ENCODE measurements around the gene BMP10. TPM values are rescaled to one million over a fixed set of nuclear protein-coding genes. Genes with fewer than 3 reads are reported as not detected.

Gene BMP10
- polyA plus RNA-seq, 1 of the 3 experiments (the other 2 are of a cell fraction) = not detected

- Histone ChIP-seq H3K9me2 (no peaks in the 10 kb centered on the region), H3K9ac (no peak overlapping the region), H3K4me1 (ENCODE audit: control insufficient read depth in 1 of 2, insufficient read depth in 2 of 2, low read depth in 1 of 2, low read length in 1 of 2) (no peaks in the 10 kb centered on the region), H3K27ac (ENCODE audit: low read depth in 2 of 2, low read length in 1 of 2) (no peak overlapping the region), H4K20me1 (ENCODE audit: insufficient read depth) (no peaks in the 10 kb centered on the region), H2AFZ (ENCODE audit: low read depth) (no peak overlapping the region), H3F3A (replicated peaks; ENCODE audit: insufficient read depth) (no peaks in the 10 kb centered on the region), H3K9me3 (no peaks in the 10 kb centered on the region), H3K4me2 (no peak overlapping the region), H3K79me2 (ENCODE audit: insufficient read depth) (no peaks in the 10 kb centered on the region), H3K36me3 (replicated peaks in 1 of 2; ENCODE audit: control insufficient read depth in 1 of 2, insufficient read depth in 2 of 2, low read length in 1 of 2) (no peaks in the 10 kb centered on the region), H3K27me3 (ENCODE audit: insufficient read depth) (no peaks in the 10 kb centered on the region), H3K4me3 (ENCODE audit: low read depth in 2 of 2, low read length in 1 of 2) (no peak overlapping the region)
- DNase-seq = no peak
- TF ChIP-seq RCOR1 (IDR thresholded peaks at IDR 0.05; ENCODE audit: low read length) (no peak), ELF1 (IDR thresholded peaks at IDR 0.05) (no peak), CTCF (IDR thresholded peaks at IDR 0.05) (no peak), TCF12 (IDR thresholded peaks at IDR 0.05) (no peak), RXRA (IDR thresholded peaks at IDR 0.05; ENCODE audit: borderline replicate concordance, low read depth) (no peak), RFX5 (IDR thresholded peaks at IDR 0.05; ENCODE audit: low read length) (no peak), NRF1 (IDR thresholded peaks at IDR 0.05; ENCODE audit: low read depth, low read length) (no peak), MAX (IDR thresholded peaks at IDR 0.05; ENCODE audit: low read depth) (no peak), GABPA (IDR thresholded peaks at IDR 0.05; ENCODE audit: low read depth) (no peak), FOXJ3 (CRISPR knock-in tag; IDR thresholded peaks at IDR 0.05) (no peak), POLR2AphosphoS5 (IDR thresholded peaks at IDR 0.05; ENCODE audit: low read depth, low read length) (no peak), REST (IDR thresholded peaks at IDR 0.05; ENCODE audit: low read depth, low read length) (no peak), MXI1 (IDR thresholded peaks at IDR 0.05; ENCODE audit: low read depth, low read length) (no peak), USF2 (IDR thresholded peaks at IDR 0.05; ENCODE audit: borderline replicate concordance, low read depth, low read length) (no peak), MEF2A (IDR thresholded peaks at IDR 0.05; ENCODE audit: borderline replicate concordance, low read depth) (no peak), TEAD4 (IDR thresholded peaks at IDR 0.05; ENCODE audit: borderline replicate concordance, insufficient read depth) (no peak), NFIC (IDR thresholded peaks at IDR 0.05; ENCODE audit: borderline replicate concordance) (no peak), CHD2 (IDR thresholded peaks at IDR 0.05; ENCODE audit: low read length, partially characterized antibody) (no peak)
- TF ChIP-seq, protein P1, sequence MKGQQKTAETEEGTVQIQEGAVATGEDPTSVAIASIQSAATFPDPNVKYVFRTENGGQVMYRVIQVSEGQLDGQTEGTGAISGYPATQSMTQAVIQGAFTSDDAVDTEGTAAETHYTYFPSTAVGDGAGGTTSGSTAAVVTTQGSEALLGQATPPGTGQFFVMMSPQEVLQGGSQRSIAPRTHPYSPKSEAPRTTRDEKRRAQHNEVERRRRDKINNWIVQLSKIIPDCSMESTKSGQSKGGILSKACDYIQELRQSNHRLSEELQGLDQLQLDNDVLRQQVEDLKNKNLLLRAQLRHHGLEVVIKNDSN (IDR thresholded peaks at IDR 0.05; ENCODE audit: borderline replicate concordance, low read depth) = no peak
- ChIA-PET POLR2A (no interaction called here), CTCF (interaction anchor here (1.9 kb wide), 1 partner anchor 66 kb away, joined by 7 read pairs; no protein-coding TSS in a partner anchor)
Measured at GRCh38 chr2:68817306-68817705, 53.9 kb downstream of the BMP10 start.

Other genes starting within 250 kb of the BMP10 start
- gene PROKR1, start 227.8 kb downstream of the BMP10 start, polyA plus RNA-seq (2012; rRNA removed) = not detected in 2 replicates
- gene ARHGAP25, start 136.6 kb downstream of the BMP10 start, polyA plus RNA-seq (2012; rRNA removed) = not detected in 2 replicates
- gene GKN2, start 81.5 kb upstream of the BMP10 start, polyA plus RNA-seq (2012; rRNA removed) = not detected in 2 replicates
- not detected in 2 replicates for gene GKN1, start 103.2 kb upstream of the BMP10 start, polyA plus RNA-seq (2012; rRNA removed)
- 106 and 114 TPM in 2 replicates for gene ANTXR1, start 141.8 kb upstream of the BMP10 start, polyA plus RNA-seq (2012; rRNA removed)

Measured in SK-N-SH (cell line).